Type B pancreatic cell (in vitro differentiated cells): ENCODE measurements around the gene UBP1. TPM values are rescaled to one million over a fixed set of nuclear protein-coding genes. Genes with fewer than 3 reads are reported as not detected.
A peak's percentile ranks its signal among the peaks of the same experiment; 100 is the strongest.

ENCODE experiments used
- DNase-seq: peaks from one replicate; pipeline ENCODE4 v3.0.0; 2021; ENCODE audit warnings: mixed read lengths; ENCODE audit not compliant: unreplicated experiment; ENCODE audit errors: extremely low spot score
- H3K27ac Mint-ChIP-seq: 2 replicates; pipeline ENCODE4 v1.8.0; 2021; ENCODE audit warnings: mild to moderate bottlenecking, mixed read lengths
- H3K27me3 Mint-ChIP-seq: 2 replicates; pipeline ENCODE4 v1.8.0; 2021; ENCODE audit warnings: mixed read lengths
- H3K36me3 Mint-ChIP-seq: 2 replicates; pipeline ENCODE4 v1.8.0; 2021; ENCODE audit warnings: mixed read lengths
- H3K4me1 Mint-ChIP-seq: one replicate; pipeline ENCODE4 v1.8.0; 2021; ENCODE audit warnings: mixed read lengths; ENCODE audit not compliant: unreplicated experiment
- H3K4me3 Mint-ChIP-seq: 2 replicates; pipeline ENCODE4 v1.8.0; 2021; ENCODE audit warnings: mild to moderate bottlenecking, mixed read lengths
- H3K9me3 Mint-ChIP-seq: 2 replicates; pipeline ENCODE4 v1.8.0; 2021; ENCODE audit warnings: mixed read lengths
- total RNA-seq: library from RNA; stranded (reverse); gene quantifications from 2 replicates; pipeline ENCODE4 v1.2.1, GENCODE V29; 2021; ENCODE audit warnings: low replicate concordance
- TF ChIP-seq, protein P1 (sequence below): fragments of 200-600 bp; sonication (generic); conservative IDR thresholded peaks from 2 replicates; pipeline ENCODE4 v1.5.0; 2021; ENCODE audit warnings: antibody characterized with exemption, mild to moderate bottlenecking

The UBP1 gene
- total RNA-seq, 1 donor from 2014 or later: 68.2 TPM

GRCh38 chr3:33394403-33395054, 45.7 kb downstream of the UBP1 start:
- no peaks in the 10 kb centered on the region for H3K9me3 Mint-ChIP-seq
- no peak overlapping the region for H3K4me3 Mint-ChIP-seq
- H3K36me3 Mint-ChIP-seq: peaks cover 20% of the 10 kb centered on the region
- no peaks in the 10 kb centered on the region for H3K4me1 Mint-ChIP-seq
- no peak for DNase-seq
- H3K27ac Mint-ChIP-seq: no peak overlapping the region
- no peaks in the 10 kb centered on the region for H3K27me3 Mint-ChIP-seq
- TF ChIP-seq, protein P1, sequence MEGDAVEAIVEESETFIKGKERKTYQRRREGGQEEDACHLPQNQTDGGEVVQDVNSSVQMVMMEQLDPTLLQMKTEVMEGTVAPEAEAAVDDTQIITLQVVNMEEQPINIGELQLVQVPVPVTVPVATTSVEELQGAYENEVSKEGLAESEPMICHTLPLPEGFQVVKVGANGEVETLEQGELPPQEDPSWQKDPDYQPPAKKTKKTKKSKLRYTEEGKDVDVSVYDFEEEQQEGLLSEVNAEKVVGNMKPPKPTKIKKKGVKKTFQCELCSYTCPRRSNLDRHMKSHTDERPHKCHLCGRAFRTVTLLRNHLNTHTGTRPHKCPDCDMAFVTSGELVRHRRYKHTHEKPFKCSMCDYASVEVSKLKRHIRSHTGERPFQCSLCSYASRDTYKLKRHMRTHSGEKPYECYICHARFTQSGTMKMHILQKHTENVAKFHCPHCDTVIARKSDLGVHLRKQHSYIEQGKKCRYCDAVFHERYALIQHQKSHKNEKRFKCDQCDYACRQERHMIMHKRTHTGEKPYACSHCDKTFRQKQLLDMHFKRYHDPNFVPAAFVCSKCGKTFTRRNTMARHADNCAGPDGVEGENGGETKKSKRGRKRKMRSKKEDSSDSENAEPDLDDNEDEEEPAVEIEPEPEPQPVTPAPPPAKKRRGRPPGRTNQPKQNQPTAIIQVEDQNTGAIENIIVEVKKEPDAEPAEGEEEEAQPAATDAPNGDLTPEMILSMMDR: no peak

GRCh38 chr3:33392703-33393125, 47.5 kb downstream of the UBP1 start:
- Mint-ChIP-seq H3K4me3 (no peak overlapping the region), H3K27me3 (no peaks in the 10 kb centered on the region), H3K4me1 (no peaks in the 10 kb centered on the region), H3K9me3 (no peaks in the 10 kb centered on the region), H3K36me3 (peaks cover 24% of the 10 kb centered on the region), H3K27ac (no peak overlapping the region)
- TF ChIP-seq, protein P1: no peak
- no peak for DNase-seq

GRCh38 chr3:33392144-33392543, 48.1 kb downstream of the UBP1 start:
- no peaks in the 10 kb centered on the region for H3K9me3 Mint-ChIP-seq
- no peaks in the 10 kb centered on the region for H3K4me1 Mint-ChIP-seq
- TF ChIP-seq, protein P1: no peak
- peaks cover 24% of the 10 kb centered on the region for H3K36me3 Mint-ChIP-seq
- no peak overlapping the region for H3K4me3 Mint-ChIP-seq
- no peaks in the 10 kb centered on the region for H3K27me3 Mint-ChIP-seq
- no peak for DNase-seq
- H3K27ac Mint-ChIP-seq: peak overlapping the region; percentile 9

GRCh38 chr3:33391255-33391995, 48.8 kb downstream of the UBP1 start:
- TF ChIP-seq, protein P1: no peak
- Mint-ChIP-seq H3K36me3 (peaks cover 26% of the 10 kb centered on the region), H3K9me3 (no peaks in the 10 kb centered on the region), H3K4me3 (no peak overlapping the region), H3K27me3 (no peaks in the 10 kb centered on the region), H3K4me1 (no peaks in the 10 kb centered on the region), H3K27ac (no peak overlapping the region)
- DNase-seq: no peak

- Mint-ChIP-seq H3K4me1 (no peaks in the 10 kb centered on the region), H3K9me3 (no peaks in the 10 kb centered on the region), H3K27me3 (no peaks in the 10 kb centered on the region), H3K36me3 (peaks cover 26% of the 10 kb centered on the region), H3K27ac (no peak overlapping the region), H3K4me3 (no peak overlapping the region)
- TF ChIP-seq, protein P1: no peak
- DNase-seq: no peak
These were observed 50.3 kb downstream of the UBP1 start for GRCh38 chr3:33389908-33390307.
